GM06990 (cell line): ENCODE data around the gene PPP4R4.

ENCODE experiments used
- DNase-seq: peaks from one replicate; pipeline ENCODE4 v3.0.0-alpha.2; 2011; ENCODE audit not compliant: insufficient read length; ENCODE audit errors: extremely low read depth
- H3K27me3 ChIP-seq: replicated peaks from 2 replicates; pipeline ENCODE4 v1.6.0; 2011; ENCODE audit warnings: low read length; ENCODE audit not compliant: control insufficient read depth, insufficient read depth
- H3K36me3 ChIP-seq: 2 replicates; pipeline ENCODE4 v1.5.1; 2011; ENCODE audit warnings: low read length; ENCODE audit not compliant: control insufficient read depth, insufficient read depth
- H3K4me3 ChIP-seq: replicated peaks from 2 replicates; pipeline ENCODE4 v1.5.1; 2011; ENCODE audit warnings: low read depth, mild to moderate bottlenecking, control low read depth, low read length
- TF ChIP-seq, protein P1 (sequence below): IDR thresholded peaks from 2 replicates; pipeline ENCODE4 v1.5.1; 2011; ENCODE audit warnings: low read length, control low read depth, mild to moderate bottlenecking, inconsistent platforms; ENCODE audit not compliant: insufficient read depth, poor library complexity, severe bottlenecking

The PPP4R4 gene

DNA sequence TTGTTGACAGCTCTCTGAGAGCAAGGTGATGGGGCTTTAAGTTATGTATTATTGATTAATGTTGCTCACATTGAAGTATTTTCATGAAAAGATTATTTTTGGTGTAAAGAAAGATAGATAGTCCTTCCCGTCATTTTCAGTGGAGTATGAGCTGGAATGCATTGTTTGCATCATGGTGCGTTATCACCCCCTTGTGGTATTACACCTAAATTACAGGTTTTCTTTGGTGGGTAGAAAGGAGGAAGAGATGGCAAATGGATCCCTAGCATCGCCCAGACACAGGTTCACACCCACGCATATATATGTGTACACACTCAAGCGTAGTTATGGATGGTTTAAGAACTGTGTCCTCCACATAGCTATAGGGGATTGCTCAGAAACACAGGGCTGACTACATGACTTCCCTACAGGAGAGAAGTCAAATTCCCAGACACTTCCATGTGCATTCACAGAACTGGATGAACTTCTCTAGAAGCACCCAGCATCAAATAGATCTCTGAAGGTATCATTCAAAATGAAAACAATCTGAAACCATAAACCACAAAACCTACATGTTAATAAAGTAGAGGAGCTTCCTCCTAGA, 133.4 kb downstream of the PPP4R4 start:
- H3K27me3 ChIP-seq, result no peaks in the 10 kb centered on the region
- DNase-seq, result no peak
- H3K36me3 ChIP-seq, result no peaks in the 10 kb centered on the region
- H3K4me3 ChIP-seq, result no peak overlapping the region
- TF ChIP-seq, protein P1, sequence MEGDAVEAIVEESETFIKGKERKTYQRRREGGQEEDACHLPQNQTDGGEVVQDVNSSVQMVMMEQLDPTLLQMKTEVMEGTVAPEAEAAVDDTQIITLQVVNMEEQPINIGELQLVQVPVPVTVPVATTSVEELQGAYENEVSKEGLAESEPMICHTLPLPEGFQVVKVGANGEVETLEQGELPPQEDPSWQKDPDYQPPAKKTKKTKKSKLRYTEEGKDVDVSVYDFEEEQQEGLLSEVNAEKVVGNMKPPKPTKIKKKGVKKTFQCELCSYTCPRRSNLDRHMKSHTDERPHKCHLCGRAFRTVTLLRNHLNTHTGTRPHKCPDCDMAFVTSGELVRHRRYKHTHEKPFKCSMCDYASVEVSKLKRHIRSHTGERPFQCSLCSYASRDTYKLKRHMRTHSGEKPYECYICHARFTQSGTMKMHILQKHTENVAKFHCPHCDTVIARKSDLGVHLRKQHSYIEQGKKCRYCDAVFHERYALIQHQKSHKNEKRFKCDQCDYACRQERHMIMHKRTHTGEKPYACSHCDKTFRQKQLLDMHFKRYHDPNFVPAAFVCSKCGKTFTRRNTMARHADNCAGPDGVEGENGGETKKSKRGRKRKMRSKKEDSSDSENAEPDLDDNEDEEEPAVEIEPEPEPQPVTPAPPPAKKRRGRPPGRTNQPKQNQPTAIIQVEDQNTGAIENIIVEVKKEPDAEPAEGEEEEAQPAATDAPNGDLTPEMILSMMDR, result peak; percentile 31

DNA sequence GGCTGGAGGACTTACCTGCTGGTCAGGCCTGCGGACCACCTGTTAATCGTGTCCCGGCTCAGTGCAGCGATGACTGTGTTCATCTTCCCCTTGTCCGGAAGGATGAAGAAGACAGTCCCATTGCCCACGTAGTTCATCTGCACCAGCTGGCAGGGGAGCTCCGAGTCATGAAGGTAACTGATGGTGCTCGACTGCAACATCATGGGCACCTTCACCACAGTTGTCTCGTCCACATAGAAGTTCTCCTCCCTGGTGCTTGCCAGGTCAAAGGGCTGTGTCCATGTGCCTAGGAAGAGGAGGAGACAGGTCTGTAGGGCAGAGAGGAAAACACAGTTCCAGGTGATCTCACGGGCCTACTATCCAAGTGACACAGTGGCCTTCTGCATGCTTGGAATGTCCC, 135.6 kb downstream of the PPP4R4 start:
- no peak for DNase-seq
- Histone ChIP-seq H3K36me3 (no peaks in the 10 kb centered on the region), H3K27me3 (no peaks in the 10 kb centered on the region), H3K4me3 (no peak overlapping the region)
- TF ChIP-seq, protein P1, result no peak

DNA sequence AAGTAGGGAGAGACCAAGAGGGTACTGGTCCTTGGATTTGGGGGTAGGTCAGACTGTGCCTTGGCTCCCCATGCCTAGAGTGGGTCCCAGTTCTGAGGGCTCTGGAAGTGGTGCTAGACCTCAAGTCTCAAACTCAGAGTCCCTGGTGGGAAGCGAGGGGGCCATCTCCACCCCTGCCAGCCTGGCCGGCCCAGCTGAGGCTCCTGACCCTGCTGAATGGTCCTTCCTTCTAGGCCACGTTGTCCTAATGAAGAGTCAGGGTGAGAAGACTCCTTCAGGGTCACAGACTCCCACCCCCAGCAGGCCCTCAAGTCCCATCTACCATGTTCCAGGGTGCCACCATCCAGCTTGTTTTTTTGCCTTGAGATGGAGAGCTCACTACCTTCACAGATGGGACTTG, 136.1 kb downstream of the PPP4R4 start:
- H3K36me3 ChIP-seq, result no peaks in the 10 kb centered on the region
- H3K27me3 ChIP-seq, result no peaks in the 10 kb centered on the region
- H3K4me3 ChIP-seq, result no peak overlapping the region
- TF ChIP-seq, protein P1, result no peak
- DNase-seq, result no peak

DNA sequence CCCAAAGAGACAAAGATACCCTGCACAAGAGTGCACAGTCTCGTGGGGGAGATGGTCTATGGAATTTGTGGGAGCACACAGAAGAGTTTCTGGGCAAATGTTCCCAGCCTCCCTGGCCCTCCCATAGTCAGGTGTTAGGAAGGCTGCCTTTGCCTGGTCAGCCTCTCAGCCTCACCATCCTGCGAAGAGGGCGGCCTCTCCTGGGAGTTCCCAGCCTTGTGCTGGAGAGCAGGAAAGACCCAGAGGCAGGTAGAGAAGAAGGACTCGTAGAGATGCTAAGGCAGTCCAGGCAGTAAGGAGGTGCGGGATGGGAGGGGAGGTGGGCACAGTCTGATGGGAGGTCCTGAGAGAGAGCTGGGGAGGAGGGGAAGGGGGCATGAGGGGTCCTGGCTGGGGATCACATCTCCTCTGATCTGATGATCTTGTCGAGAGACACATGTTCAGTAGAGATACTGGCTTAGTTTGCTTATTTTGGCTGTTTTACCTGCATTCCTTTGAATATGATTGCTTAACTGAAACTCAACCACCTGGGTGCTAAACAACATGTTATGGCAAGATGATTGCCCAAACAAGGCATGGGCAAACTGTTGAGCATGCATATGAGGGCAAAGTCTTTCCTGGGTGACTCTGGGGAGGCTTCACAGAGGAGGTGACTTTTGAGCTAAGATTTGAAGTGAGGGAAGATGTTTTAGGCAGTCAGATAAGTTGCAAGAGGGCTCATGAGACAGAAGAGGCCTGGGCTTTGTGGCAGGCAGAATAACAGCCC, 138.5 kb downstream of the PPP4R4 start:
- H3K36me3 ChIP-seq, result no peaks in the 10 kb centered on the region
- DNase-seq, result no peak
- TF ChIP-seq, protein P1, result no peak
- no peaks in the 10 kb centered on the region for H3K27me3 ChIP-seq
- H3K4me3 ChIP-seq, result no peak overlapping the region

DNA sequence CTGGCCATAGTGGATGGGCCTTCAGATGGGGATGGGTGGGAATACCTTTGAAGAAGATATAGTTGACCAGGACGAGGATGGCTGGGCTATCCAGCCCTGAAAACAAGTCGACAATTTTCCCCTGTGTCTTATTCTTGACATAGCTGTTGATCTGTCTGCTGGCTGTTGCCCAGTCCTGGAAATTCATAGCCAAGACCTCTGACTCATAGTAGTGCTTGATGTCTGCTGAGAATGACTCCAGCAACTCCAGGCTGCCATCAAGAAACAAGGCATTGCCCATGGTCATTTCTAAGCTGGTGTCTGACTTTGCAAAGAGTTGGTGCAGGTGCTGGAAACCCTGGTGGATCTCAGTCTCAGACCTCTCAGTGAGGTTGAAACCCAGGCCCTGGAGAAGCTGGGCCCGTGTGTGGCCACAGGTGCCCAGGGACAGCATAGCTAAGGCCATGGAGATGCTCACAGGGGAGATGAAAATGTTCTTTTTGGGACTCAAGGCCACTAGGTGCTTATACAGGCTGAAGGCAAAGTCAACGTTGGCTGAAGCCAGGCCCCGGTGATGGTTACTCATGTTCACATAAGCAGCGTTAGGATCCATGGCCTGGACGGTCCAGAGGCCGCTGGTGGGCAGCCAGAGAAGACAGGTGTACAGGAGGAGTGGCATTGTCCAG, 140.0 kb downstream of the PPP4R4 start:
- DNase-seq, result no peak
- Histone ChIP-seq H3K27me3 (no peaks in the 10 kb centered on the region), H3K36me3 (no peaks in the 10 kb centered on the region), H3K4me3 (no peak overlapping the region)
- TF ChIP-seq, protein P1, result no peak
